GM12878 (cell line): ENCODE data around the gene CCDC82. TPM values are rescaled to one million over a fixed set of nuclear protein-coding genes. Genes with fewer than 3 reads are reported as not detected.

Experiments used
- BACH1 ChIP-seq: fragments of 450-650 bp; IDR thresholded peaks from 2 replicates; pipeline ENCODE4 v1.6.1; 2017; ENCODE audit warnings: mild to moderate bottlenecking, borderline replicate concordance
- CHD2 ChIP-seq: IDR thresholded peaks from 2 replicates; pipeline ENCODE4 v1.6.1; 2011; ENCODE audit warnings: low read depth, low read length, improper control_type of control experiment, borderline replicate concordance
- CREM ChIP-seq: IDR thresholded peaks from 2 replicates; pipeline ENCODE4 v1.6.1; 2014; ENCODE audit warnings: antibody characterized with exemption, low read depth
- CUX1 ChIP-seq: IDR thresholded peaks from 2 replicates; pipeline ENCODE4 v1.6.1; 2012; ENCODE audit warnings: improper control_type of control experiment, low read depth, low read length; ENCODE audit not compliant: insufficient replicate concordance
- E4F1 ChIP-seq: fragments of 450-650 bp; IDR thresholded peaks from 2 replicates; pipeline ENCODE4 v1.6.1; 2018; ENCODE audit warnings: borderline replicate concordance, mild to moderate bottlenecking; ENCODE audit not compliant: partially characterized antibody
- FOXM1 ChIP-seq: IDR thresholded peaks from 2 replicates; pipeline ENCODE4 v1.6.1; 2012; ENCODE audit warnings: low read depth, mild to moderate bottlenecking, inconsistent platforms, low read length, moderate library complexity
- PAX5 ChIP-seq: IDR thresholded peaks from 2 replicates; pipeline ENCODE4 v1.6.1; 2011; ENCODE audit warnings: low read depth, low read length, borderline replicate concordance
- PKNOX1 ChIP-seq: fragments of 450-650 bp; IDR thresholded peaks from 2 replicates; pipeline ENCODE4 v1.6.1; 2016; ENCODE audit warnings: mild to moderate bottlenecking
- RFX5 ChIP-seq: IDR thresholded peaks from 2 replicates; pipeline ENCODE4 v1.6.1; 2011; ENCODE audit warnings: low read depth, low read length, improper control_type of control experiment
- SIN3A ChIP-seq: IDR thresholded peaks from 2 replicates; pipeline ENCODE4 v1.6.1; 2012; ENCODE audit warnings: low read depth, low read length, improper control_type of control experiment
- SP1 ChIP-seq: IDR thresholded peaks from one replicate; pipeline ENCODE4 v1.6.1; 2011; ENCODE audit warnings: low read depth, low read length
- SUZ12 ChIP-seq: fragments of 200-600 bp; sonication (generic); IDR thresholded peaks from one replicate; pipeline ENCODE4 v1.6.1; 2018; ENCODE audit warnings: antibody characterized with exemption, mild to moderate bottlenecking; ENCODE audit not compliant: unreplicated experiment
- TAF1 ChIP-seq: IDR thresholded peaks from 2 replicates; pipeline ENCODE4 v1.6.1; 2011; ENCODE audit warnings: mild to moderate bottlenecking, low read depth, low read length, borderline replicate concordance
- ZBTB40 ChIP-seq: fragments of 450-650 bp; IDR thresholded peaks from 2 replicates; pipeline ENCODE4 v1.6.1; 2016; ENCODE audit warnings: mild to moderate bottlenecking, moderate library complexity, borderline replicate concordance
- ZNF384 ChIP-seq: IDR thresholded peaks from 2 replicates; pipeline ENCODE4 v1.6.1; 2012; ENCODE audit warnings: low read depth, mild to moderate bottlenecking, low read length, improper control_type of control experiment, borderline replicate concordance
- polyA plus RNA-seq, 11 experiments: library from polyadenylated mRNA; depleted of rRNA in 4 of 11; unstranded in 6 of 11; stranded (reverse) in 5 of 11; fragments of >200 nt; fragmentation: Nextera tagmentation in 4 of 11; fragmentation: Illumina TruSeq in 1 of 11; extraction: Ambion mirVana in 4 of 11; extraction: Trizol in 1 of 11; gene quantifications; 1 replicate in 1 of 11; 2 replicates in 10 of 11; pipeline versions ENCODE4 v1.2.1 to v1.2.3, GENCODE V29; 2011 to 2016; ENCODE audit warnings: inconsistent platforms in 2 of 11, missing spikeins in 2 of 11, low read depth in 1 of 11
- total RNA-seq, 4 experiments: library from RNA; depleted of rRNA in 3 of 4; stranded (reverse); fragments of >200 nt in 3 of 4; fragmentation: Illumina TruSeq in 1 of 4; extraction: Trizol in 1 of 4; gene quantifications; 2 replicates each; pipeline versions ENCODE4 v1.2.1 to v1.2.3, GENCODE V29; 2013 to 2021

CCDC82 gene
- total and polyA plus RNA-seq, 10 of the 15 experiments (the other 5 are each of a cell fraction or from before 2014, with no cell fraction given) = 15.2 to 62.4 (median 28.8) TPM

- TF ChIP-seq ZBTB40 = peak; percentile 79; the same call in 1 of the 2 replicates
- peak; percentile 9; the same call in 1 of the 2 replicates for TF ChIP-seq PKNOX1
- no peak for TF ChIP-seq FOXM1
- peak; percentile 67; the same call in 1 of the 2 replicates for TF ChIP-seq RFX5
- peak; percentile 41; the same call in 1 of the 2 replicates for TF ChIP-seq TAF1
- TF ChIP-seq BACH1 = 0 out of 2 replicates have a peak, but pooled peaks have one; percentile 41
- TF ChIP-seq CREM = no peak; the same call in 1 of the 2 replicates
- peak; percentile 55; the same call in 1 of the 2 replicates for TF ChIP-seq CHD2
- peak; percentile 48 for TF ChIP-seq SP1
- no peak for TF ChIP-seq PAX5
- peak; percentile 73 for TF ChIP-seq SIN3A
- peak; percentile 68 for TF ChIP-seq E4F1
- TF ChIP-seq SUZ12 = no peak
- no peak for TF ChIP-seq CUX1
- no peak for TF ChIP-seq ZNF384
Observed at GRCh38 chr11:96389720-96390487, at the start of gene CCDC82, which contains the start of gene JRKL (continued).
